Kidney (tissue), 14 donors: ENCODE results near the gene COG7. TPM values are rescaled to one million over a fixed set of nuclear protein-coding genes. Genes with fewer than 3 reads are reported as not detected.
A peak's percentile ranks its signal among the peaks of the same experiment; 100 is the strongest.
"Not testable (repeated sequence)": the region's sequence is repeated elsewhere in the genome, so short reads cannot be mapped to it uniquely, and the experiment has no call there.

Experiments
- DNase-seq, 5 donors: peaks; one replicate each; pipeline ENCODE4 v3.0.0-alpha.2; 2013 to 2020
- FAIRE-seq: peaks from 2 replicates; lab custom pipeline; 2012; peaks lifted over from hg19 to GRCh38; lab: Jason Lieb, UNC
- H3K27ac ChIP-seq, 2 donors: one replicate each; pipeline ENCODE4 v1.7.0; 2013; ENCODE audit warnings: low read depth in 2 of 2, low read length in 2 of 2, inconsistent platforms in 1 of 2
- H3K27me3 ChIP-seq: one replicate; pipeline ENCODE4 v1.7.1; 2013; ENCODE audit warnings: low read length, inconsistent platforms; ENCODE audit not compliant: control insufficient read depth, insufficient read depth
- H3K36me3 ChIP-seq, 3 donors: one replicate each; pipeline versions ENCODE4 v1.7.0 to v1.7.1; 2013; ENCODE audit warnings: low read length in 3 of 3, control low read depth in 1 of 3, inconsistent platforms in 1 of 3; ENCODE audit not compliant: insufficient read depth in 3 of 3, control insufficient read depth in 2 of 3
- H3K4me1 ChIP-seq, 3 donors: one replicate each; pipeline versions ENCODE4 v1.7.0 to v1.7.1; 2013; ENCODE audit warnings: low read length in 3 of 3, inconsistent platforms in 1 of 3, low read depth in 1 of 3; ENCODE audit not compliant: control insufficient read depth in 2 of 3, insufficient read depth in 2 of 3
- H3K4me3 ChIP-seq, 3 donors: one replicate each; pipeline versions ENCODE4 v1.7.0 to v1.8.1; 2013; ENCODE audit warnings: low read length in 3 of 3, control low read depth in 1 of 3, inconsistent platforms in 1 of 3
- H3K9ac ChIP-seq, 3 donors: one replicate each; pipeline versions ENCODE4 v1.7.0 to v1.7.1; 2013; ENCODE audit warnings: low read length in 3 of 3, control low read depth in 1 of 3, inconsistent platforms in 1 of 3
- H3K9me3 ChIP-seq, 3 donors: one replicate each; pipeline versions ENCODE4 v1.7.0 to v1.7.1; 2013; ENCODE audit warnings: low read length in 3 of 3, control low read depth in 1 of 3, inconsistent platforms in 1 of 3; ENCODE audit not compliant: control insufficient read depth in 2 of 3, insufficient read depth in 1 of 3
- CTCF ChIP-seq: IDR thresholded peaks from 3 replicates; pipeline ENCODE4 v1.5.1; 2012; ENCODE audit warnings: mild to moderate bottlenecking, moderate library complexity, borderline replicate concordance; ENCODE audit not compliant: insufficient read depth; ENCODE audit errors: extremely low read depth
- intact Hi-C: fragments of 100-400 bp; cut with DNase I; formaldehyde crosslinking; loops from one replicate; pipeline ENCODE4 v1.11.1; 2022
- polyA plus RNA-seq: library from polyadenylated mRNA; stranded (reverse); fragments of 350-450 nt; fragmentation: Illumina TruSeq; extraction: RNeasy Lipid Tissue Mini Kit (QIAGEN cat#74804); gene quantifications from one replicate; pipeline ENCODE4 v1.2.3, GENCODE V29; 2014; ENCODE audit warnings: low read depth, low replicate concordance; ENCODE audit not compliant: insufficient read depth
- total RNA-seq: library from RNA; stranded (reverse); fragmentation: NEBNext Ultra II Directional; extraction: Animal tissue kit (Norgen Biotek cat#: 25700); gene quantifications from one replicate; pipeline ENCODE4 v1.2.1, GENCODE V29; 2021
- donor health status: control.
- donor health status: control.
- donor health status: control.
- donor health status: control.
- donor health status: control.
- donor health status: DM: yes; HTN: yes; CAD: no.
- donor health status: Normal renal cell carcinoma (clear cell type).

The COG7 gene
- total and polyA plus RNA-seq, 2 donors from 2014 or later, result 25.2 to 27.0 TPM

- H3K27ac ChIP-seq, result no peak overlapping the region
- no peak for TF ChIP-seq CTCF
- no peaks in the 10 kb centered on the region for H3K9me3 ChIP-seq
- intact Hi-C loops, result no loop called here
- FAIRE-seq (no peak), DNase-seq (peak in 1 of 5 donors; percentile 44)
- H3K36me3 ChIP-seq, result peaks cover 11 to 46% (median 18%) of the 10 kb centered on the region in 3 donors
- no peak overlapping the region for H3K9ac ChIP-seq
- H3K4me1 ChIP-seq, result no peaks in the 10 kb centered on the region
- H3K4me3 ChIP-seq, result no peak overlapping the region
- no peaks in the 10 kb centered on the region for H3K27me3 ChIP-seq
Observed at GRCh38 chr16:23392223-23392600, 60.8 kb downstream of the COG7 start.

- Histone ChIP-seq H3K9ac (no peak overlapping the region), H3K27ac (no peak overlapping the region), H3K9me3 (no peaks in the 10 kb centered on the region), H3K4me1 (no peaks in the 10 kb centered on the region), H3K4me3 (no peak overlapping the region), H3K36me3 (peaks cover 11 to 44% (median 18%) of the 10 kb centered on the region in 3 donors), H3K27me3 (no peaks in the 10 kb centered on the region)
- intact Hi-C loops, result no loop called here
- DNase-seq, result peak in 1 of 5 donors; percentile 36
- FAIRE-seq, result no peak
- TF ChIP-seq CTCF, result no peak
Observed at GRCh38 chr16:23391381-23392222, 61.4 kb downstream of the COG7 start.

DNA sequence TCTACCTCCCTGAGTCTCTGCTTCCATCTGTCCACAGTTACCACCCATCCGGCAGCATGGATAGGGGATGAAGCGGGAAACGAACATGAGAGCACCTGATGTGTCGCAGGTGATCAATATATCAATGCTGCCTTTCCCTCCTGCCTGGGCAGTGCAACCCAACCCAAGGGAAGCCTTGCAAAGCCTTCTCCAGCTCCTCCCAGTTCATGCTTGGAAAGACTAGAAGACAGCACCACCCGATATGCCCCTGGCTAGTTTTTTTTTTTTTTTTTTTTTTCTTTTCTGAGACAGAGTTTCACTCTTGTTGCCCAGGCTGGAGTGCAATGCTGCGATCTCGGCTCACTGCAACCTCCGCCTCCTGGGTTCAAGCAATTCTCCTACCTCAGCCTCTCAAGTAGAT lies 63.1 kb downstream of the COG7 start:
- H3K9me3 ChIP-seq, intact Hi-C loops, H3K4me3 ChIP-seq, FAIRE-seq, H3K27me3 ChIP-seq, H3K9ac ChIP-seq, H3K27ac ChIP-seq, H3K4me1 ChIP-seq: not testable (repeated sequence)
- peaks cover 11 to 38% (median 14%) of the 10 kb centered on the region in 3 donors for H3K36me3 ChIP-seq
- peak in 1 of 5 donors; percentile 6 for DNase-seq

DNA sequence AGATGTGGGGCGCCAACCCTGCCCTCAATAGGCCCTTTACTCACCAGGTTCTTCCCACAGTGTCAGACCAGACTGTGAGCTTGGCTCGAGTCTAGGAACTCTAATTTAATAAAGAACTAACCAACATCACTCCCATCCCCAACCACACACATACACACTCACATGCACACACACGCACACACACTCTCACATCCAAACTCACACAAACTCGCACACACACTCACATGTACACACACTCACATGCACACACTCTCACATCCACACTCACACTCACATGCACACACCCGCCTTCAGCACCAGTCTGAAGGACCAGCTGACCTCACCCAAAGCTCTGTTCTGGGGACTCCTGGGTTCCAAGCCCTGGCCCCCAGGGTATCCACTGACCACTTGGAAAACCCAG lies 63.8 kb downstream of the COG7 start:
- Histone ChIP-seq H3K36me3 (peaks cover 10 to 38% (median 14%) of the 10 kb centered on the region in 3 donors), H3K4me3 (no peak overlapping the region), H3K27ac (no peak overlapping the region), H3K27me3 (no peaks in the 10 kb centered on the region), H3K4me1 (no peaks in the 10 kb centered on the region), H3K9me3 (no peaks in the 10 kb centered on the region), H3K9ac (no peak overlapping the region)
- DNase-seq (peak in 1 of 5 donors; percentile 10), FAIRE-seq (no peak)
- no peak for TF ChIP-seq CTCF
- intact Hi-C loops, result no loop called here
